Panc1 (cell line): Measurements from ENCODE around the gene CFAP126. TPM values are rescaled to one million over a fixed set of nuclear protein-coding genes. Genes with fewer than 3 reads are reported as not detected.

Source experiments
- ATAC-seq: fragments of 200-7000 bp; cut with Tn5 transposase; 2 replicates; pipeline ENCODE4 v1.9.1; 2020; ENCODE audit warnings: mild to moderate bottlenecking, moderate library complexity
- BruUV-seq: library from RNA; stranded (reverse); fragments of 400-500 nt; replicated peaks from 2 replicates; lab custom pipeline; 2021; lab: Mats Ljungman, UMichigan
- CTCF ChIA-PET: fragments of 300-600 bp; sonication (Branson Sonifier 250); formaldehyde crosslinking; loops from one replicate; lab custom pipeline; 2022; ENCODE audit warnings: antibody characterized with exemption; lab: Charles Lee
- POLR2A ChIA-PET: fragments of 300-600 bp; sonication (Branson Sonifier 250); formaldehyde crosslinking; loops from one replicate; lab custom pipeline; 2022; ENCODE audit warnings: antibody characterized with exemption; lab: Charles Lee
- DNase-seq: peaks from one replicate; pipeline ENCODE4 v3.0.0-alpha.2; 2010; ENCODE audit warnings: low read depth, low spot score
- H3K27ac ChIP-seq: 2 replicates; pipeline ENCODE4 v1.5.1; 2011; ENCODE audit warnings: mild to moderate bottlenecking, low read length, inconsistent platforms
- H3K27me3 ChIP-seq: fragments of 200-500 bp; sonication (Bioruptor generic); 2 replicates; pipeline ENCODE4 v1.6.0; 2014; ENCODE audit warnings: low read length, inconsistent platforms; ENCODE audit not compliant: control insufficient read depth, insufficient read depth
- H3K36me3 ChIP-seq: fragments of 200-500 bp; sonication (Bioruptor generic); 2 replicates; pipeline ENCODE4 v1.5.1; 2014; ENCODE audit warnings: inconsistent platforms, mild to moderate bottlenecking, low read length, moderate library complexity; ENCODE audit not compliant: control insufficient read depth, insufficient read depth
- H3K4me1 ChIP-seq: 2 replicates; pipeline ENCODE4 v1.5.1; 2011; ENCODE audit warnings: inconsistent platforms, mild to moderate bottlenecking, low read length, moderate library complexity; ENCODE audit not compliant: control insufficient read depth, insufficient read depth
- H3K4me3 ChIP-seq, 2 experiments: 2 replicates each; pipeline ENCODE4 v1.5.1; 2011 to 2012; ENCODE audit warnings: low read depth in 2 of 2, low read length in 2 of 2, mild to moderate bottlenecking in 2 of 2, inconsistent platforms in 1 of 2, moderate library complexity in 1 of 2
- H3K9me3 ChIP-seq: fragments of 200-500 bp; sonication (Bioruptor generic); 2 replicates; pipeline ENCODE4 v1.5.1; 2014; ENCODE audit warnings: low read depth, mild to moderate bottlenecking, inconsistent platforms, low read length, moderate library complexity; ENCODE audit not compliant: control insufficient read depth, insufficient read depth
- POLR2AphosphoS5 ChIP-seq: IDR thresholded peaks from 2 replicates; pipeline ENCODE4 v1.6.1; 2012; ENCODE audit warnings: mild to moderate bottlenecking, low read depth, low read length, moderate library complexity
- SIN3A ChIP-seq: IDR thresholded peaks from 2 replicates; pipeline ENCODE4 v1.6.1; 2012; ENCODE audit warnings: low read depth, mild to moderate bottlenecking, low read length, moderate library complexity, borderline replicate concordance; ENCODE audit not compliant: insufficient read depth
- TCF7L2 ChIP-seq: IDR thresholded peaks from 2 replicates; pipeline ENCODE4 v1.6.1; 2011; ENCODE audit warnings: mild to moderate bottlenecking, low read depth, low read length, inconsistent platforms
- in situ Hi-C: cut with HindIII; loops from 2 replicates; pipeline ENCODE4 v1.10.0; 2016; ENCODE audit warnings: low sequenced_read_pairs, low pct_unique_long_range_greater_than_20kb
- intact Hi-C: fragments of 100-400 bp; cut with micrococcal nuclease; formaldehyde crosslinking; loops from one replicate; pipeline ENCODE4 v1.10.0; 2022; ENCODE audit not compliant: unreplicated experiment
- total RNA-seq: library from RNA; stranded (reverse); gene quantifications from one replicate; pipeline ENCODE4 v1.2.1, GENCODE V29; 2021; ENCODE audit not compliant: unreplicated experiment
- TF ChIP-seq, protein P1 (sequence below), 2 experiments: IDR thresholded peaks; 2 replicates each; pipeline ENCODE4 v1.6.1; 2011 to 2012; ENCODE audit warnings: low read depth in 2 of 2, control low read depth in 1 of 2, low read length in 1 of 2, mild to moderate bottlenecking in 1 of 2, moderate library complexity in 1 of 2; ENCODE audit not compliant: insufficient read depth in 1 of 2

CFAP126 gene
- total RNA-seq, 1 experiment from 2014 or later = not detected

DNA sequence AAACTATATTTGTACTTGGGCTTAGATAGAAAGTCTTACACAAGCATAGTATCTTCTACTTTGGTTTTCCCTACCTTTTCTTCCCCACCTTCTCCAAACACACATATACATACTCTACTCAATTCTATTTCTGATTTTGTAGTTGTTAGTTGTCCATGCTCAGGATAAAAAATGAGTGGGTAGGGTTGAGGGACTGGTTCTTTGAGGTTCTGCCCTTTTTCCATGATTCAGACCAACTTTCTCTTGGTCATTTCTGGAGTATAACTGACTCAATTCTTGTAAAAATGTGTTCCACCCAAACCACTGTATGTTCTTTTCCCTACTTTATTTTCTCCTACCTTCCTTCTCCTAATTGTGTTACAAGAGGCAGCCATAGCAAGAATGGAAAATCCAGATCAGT is 3.3 kb downstream of the CFAP126 start:
- Histone ChIP-seq H3K4me3 (no peak overlapping the region), H3K4me1 (no peaks in the 10 kb centered on the region), H3K9me3 (no peaks in the 10 kb centered on the region), H3K27ac (no peak overlapping the region), H3K27me3 (no peaks in the 10 kb centered on the region), H3K36me3 (peaks cover 2% of the 10 kb centered on the region; the same call in 1 of the 2 replicates)
- TF ChIP-seq, protein P1, sequence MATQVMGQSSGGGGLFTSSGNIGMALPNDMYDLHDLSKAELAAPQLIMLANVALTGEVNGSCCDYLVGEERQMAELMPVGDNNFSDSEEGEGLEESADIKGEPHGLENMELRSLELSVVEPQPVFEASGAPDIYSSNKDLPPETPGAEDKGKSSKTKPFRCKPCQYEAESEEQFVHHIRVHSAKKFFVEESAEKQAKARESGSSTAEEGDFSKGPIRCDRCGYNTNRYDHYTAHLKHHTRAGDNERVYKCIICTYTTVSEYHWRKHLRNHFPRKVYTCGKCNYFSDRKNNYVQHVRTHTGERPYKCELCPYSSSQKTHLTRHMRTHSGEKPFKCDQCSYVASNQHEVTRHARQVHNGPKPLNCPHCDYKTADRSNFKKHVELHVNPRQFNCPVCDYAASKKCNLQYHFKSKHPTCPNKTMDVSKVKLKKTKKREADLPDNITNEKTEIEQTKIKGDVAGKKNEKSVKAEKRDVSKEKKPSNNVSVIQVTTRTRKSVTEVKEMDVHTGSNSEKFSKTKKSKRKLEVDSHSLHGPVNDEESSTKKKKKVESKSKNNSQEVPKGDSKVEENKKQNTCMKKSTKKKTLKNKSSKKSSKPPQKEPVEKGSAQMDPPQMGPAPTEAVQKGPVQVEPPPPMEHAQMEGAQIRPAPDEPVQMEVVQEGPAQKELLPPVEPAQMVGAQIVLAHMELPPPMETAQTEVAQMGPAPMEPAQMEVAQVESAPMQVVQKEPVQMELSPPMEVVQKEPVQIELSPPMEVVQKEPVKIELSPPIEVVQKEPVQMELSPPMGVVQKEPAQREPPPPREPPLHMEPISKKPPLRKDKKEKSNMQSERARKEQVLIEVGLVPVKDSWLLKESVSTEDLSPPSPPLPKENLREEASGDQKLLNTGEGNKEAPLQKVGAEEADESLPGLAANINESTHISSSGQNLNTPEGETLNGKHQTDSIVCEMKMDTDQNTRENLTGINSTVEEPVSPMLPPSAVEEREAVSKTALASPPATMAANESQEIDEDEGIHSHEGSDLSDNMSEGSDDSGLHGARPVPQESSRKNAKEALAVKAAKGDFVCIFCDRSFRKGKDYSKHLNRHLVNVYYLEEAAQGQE (IDR thresholded peaks at IDR 0.05; ENCODE audit: insufficient read depth in 1 of 2, low read depth in 2 of 2, low read length in 1 of 2) = no peak
- TF ChIP-seq POLR2AphosphoS5 = no peak
- no peak for TF ChIP-seq TCF7L2
- CTCF ChIA-PET = no interaction called here
- ATAC-seq (no peak), DNase-seq (no peak)
- POLR2A ChIA-PET = no interaction called here
- in situ Hi-C loops (no loop called here), intact Hi-C loops (no loop called here)
- no TSS peak for BruUV-seq

DNA sequence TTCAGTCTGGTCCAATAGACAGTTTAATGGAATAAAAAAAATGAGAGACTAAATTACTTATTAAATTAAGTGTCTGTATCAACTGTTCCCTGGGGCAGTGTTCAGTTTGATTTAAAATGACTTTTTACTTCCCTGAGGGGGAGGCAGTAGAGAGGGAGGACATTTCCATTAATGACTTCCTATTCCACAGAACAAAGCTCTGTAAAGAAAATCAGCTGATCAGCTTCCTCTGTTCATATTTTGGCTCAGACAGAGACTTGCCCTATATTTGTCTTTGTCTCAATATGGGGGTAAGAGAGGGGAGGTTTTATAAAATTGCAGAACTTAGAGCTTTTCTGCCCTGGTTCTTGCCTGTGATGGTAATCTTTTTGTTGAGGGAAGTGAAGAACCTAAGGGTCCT is 8.4 kb downstream of the CFAP126 start:
- TF ChIP-seq TCF7L2 (no peak), POLR2AphosphoS5 (no peak), SIN3A (no peak)
- TF ChIP-seq, protein P1 (IDR thresholded peaks at IDR 0.05; ENCODE audit: insufficient read depth in 1 of 2, low read depth in 2 of 2, low read length in 1 of 2) = no peak
- peaks cover 3% of the 10 kb centered on the region; the same call in 1 of the 2 replicates for H3K36me3 ChIP-seq
- no peaks in the 10 kb centered on the region for H3K4me1 ChIP-seq
- POLR2A ChIA-PET = interaction anchor here (0.7 kb wide), 1 partner anchor 186 kb away, joined by 3 read pairs; no protein-coding TSS in a partner anchor
- no TSS peak for BruUV-seq
- CTCF ChIA-PET = interaction anchor here (0.6 kb wide), 1 partner anchor 133 kb away, joined by 10 read pairs; the partner anchor contains the start of gene TOMM40L
- no peak for DNase-seq
- in situ Hi-C loops (no loop called here), intact Hi-C loops (no loop called here)
- ATAC-seq = no peak
- H3K9me3 ChIP-seq = no peaks in the 10 kb centered on the region
- no peak overlapping the region for H3K4me3 ChIP-seq
- no peak overlapping the region for H3K27ac ChIP-seq
- no peaks in the 10 kb centered on the region for H3K27me3 ChIP-seq

DNA sequence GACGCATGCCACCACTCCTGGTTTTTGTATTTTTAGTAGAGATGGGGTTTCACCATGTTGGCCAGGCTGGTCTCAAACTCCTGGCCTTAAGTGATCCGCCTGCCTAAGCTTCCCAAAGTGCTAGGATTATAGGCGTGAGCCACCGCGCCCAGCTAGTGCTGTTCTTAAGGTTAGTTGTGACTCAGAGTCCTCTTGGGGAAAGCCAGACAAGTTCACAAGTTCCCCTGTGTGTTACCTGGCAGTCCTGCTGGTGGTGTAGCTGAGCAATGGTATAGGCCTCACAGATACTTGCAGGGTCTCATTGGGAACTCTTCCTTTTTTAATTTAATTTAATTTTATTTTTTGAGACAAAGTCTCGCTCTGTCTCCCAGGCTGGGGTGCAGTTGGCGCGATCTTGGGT is 10.6 kb downstream of the CFAP126 start:
- POLR2A ChIA-PET = no interaction called here
- DNase-seq (no peak), ATAC-seq (no peak)
- in situ Hi-C loops = no loop called here
- Histone ChIP-seq H3K27me3 (no peaks in the 10 kb centered on the region), H3K9me3 (no peaks in the 10 kb centered on the region), H3K4me1 (no peaks in the 10 kb centered on the region), H3K27ac (no peak overlapping the region), H3K36me3 (0 out of 2 replicates have a peak, but pooled peaks cover 3% of the 10 kb centered on the region), H3K4me3 (no peak overlapping the region)
- CTCF ChIA-PET = no interaction called here
- TF ChIP-seq POLR2AphosphoS5 (no peak), TCF7L2 (no peak)
- TF ChIP-seq, protein P1 (IDR thresholded peaks at IDR 0.05; ENCODE audit: insufficient read depth in 1 of 2, low read depth in 2 of 2, low read length in 1 of 2) = no peak
- no TSS peak for BruUV-seq
- intact Hi-C loops = no loop called here
